ENCODE results near the gene LGALS7.
"Not testable (repeated sequence)": the region's sequence is repeated elsewhere in the genome, so short reads cannot be mapped to it uniquely, and the experiment has no call there.

Gene LGALS7

DNA sequence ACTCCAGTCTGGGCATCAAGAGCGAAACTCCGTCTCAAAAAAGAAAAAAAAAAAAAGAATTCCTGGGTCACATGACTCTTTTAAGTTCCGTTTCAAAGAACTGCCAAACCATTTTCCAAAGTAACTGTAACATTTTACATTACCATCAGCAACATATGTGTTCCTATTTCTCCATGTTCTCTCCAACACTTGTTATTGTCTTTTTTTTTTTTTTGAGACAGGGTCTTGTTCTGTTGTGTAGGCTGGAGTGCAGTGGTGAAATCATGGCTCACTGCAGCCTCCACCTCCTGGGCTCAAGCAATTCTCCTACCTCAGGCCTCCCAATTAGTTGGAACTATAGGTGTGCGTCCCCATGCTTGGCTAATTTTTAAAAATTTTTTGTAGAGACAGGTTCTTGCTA lies 22.2 kb upstream of the LGALS7 start:
- Histone ChIP-seq H2AFZ (ENCODE audit: low read depth, low read length) (no peak overlapping the region), H3K4me3 (ENCODE audit: low read length) (no peak overlapping the region), H4K20me1 (ENCODE audit: insufficient read depth, low read length) (no peaks in the 10 kb centered on the region), H3K27me3 (ENCODE audit: low read depth, low read length) (no peaks in the 10 kb centered on the region), H3K9me3 (ENCODE audit: insufficient read depth, low read length) (no peaks in the 10 kb centered on the region), H3K4me2 (ENCODE audit: low read length) (no peak overlapping the region), H3K36me3 (replicated peaks; ENCODE audit: low read depth, low read length) (no peaks in the 10 kb centered on the region), H3K9ac (ENCODE audit: low read length) (no peak overlapping the region), H3K27ac (ENCODE audit: low read length) (no peak overlapping the region), H3K4me1 (ENCODE audit: low read length) (no peaks in the 10 kb centered on the region), H3K79me2 (ENCODE audit: low read length) (no peaks in the 10 kb centered on the region)
- TF ChIP-seq CTCF (IDR thresholded peaks at IDR 0.05; ENCODE audit: low read depth, low read length), result no peak
- no peak for TF ChIP-seq EZH2phosphoT487 (IDR thresholded peaks at IDR 0.05; ENCODE audit: low read depth)

DNA sequence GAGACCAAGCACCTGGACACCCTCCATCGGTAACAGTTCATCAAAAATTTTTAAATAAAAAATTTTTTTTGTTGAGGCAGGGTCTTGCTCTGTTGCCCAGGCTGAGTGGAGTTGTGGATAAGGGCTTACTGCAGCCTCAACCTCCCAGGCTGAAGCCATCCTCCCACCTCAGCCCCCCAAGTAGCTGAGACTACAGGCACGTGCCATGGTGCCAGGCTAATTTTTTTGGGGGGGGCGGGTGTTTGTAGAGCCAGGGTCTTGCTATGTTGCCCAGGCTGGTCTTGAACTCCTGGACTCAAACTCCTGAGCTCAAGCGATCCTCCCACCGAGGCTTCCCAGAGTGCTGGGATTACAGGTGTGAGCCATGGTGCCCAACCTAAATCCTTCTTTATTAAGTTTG lies 20.4 kb upstream of the LGALS7 start:
- Histone ChIP-seq H3K36me3 (replicated peaks; ENCODE audit: low read depth, low read length) (no peaks in the 10 kb centered on the region), H3K27ac (ENCODE audit: low read length) (no peak overlapping the region), H3K79me2 (ENCODE audit: low read length) (no peaks in the 10 kb centered on the region), H3K4me2 (ENCODE audit: low read length) (no peak overlapping the region), H3K4me3 (ENCODE audit: low read length) (no peak overlapping the region), H3K9ac (ENCODE audit: low read length) (no peak overlapping the region), H2AFZ (ENCODE audit: low read depth, low read length) (no peak overlapping the region), H3K4me1 (ENCODE audit: low read length) (no peaks in the 10 kb centered on the region), H4K20me1 (ENCODE audit: insufficient read depth, low read length) (no peaks in the 10 kb centered on the region), H3K9me3 (ENCODE audit: insufficient read depth, low read length) (no peaks in the 10 kb centered on the region), H3K27me3 (ENCODE audit: low read depth, low read length) (no peaks in the 10 kb centered on the region)
- no peak for TF ChIP-seq EZH2phosphoT487 (IDR thresholded peaks at IDR 0.05; ENCODE audit: low read depth)
- no peak for TF ChIP-seq CTCF (IDR thresholded peaks at IDR 0.05; ENCODE audit: low read depth, low read length)

GRCh38 chr19:38793177-38793576 lies 19.9 kb upstream of the LGALS7 start:
- no peak overlapping the region for H3K4me2 ChIP-seq (ENCODE audit: low read length)
- no peaks in the 10 kb centered on the region for H4K20me1 ChIP-seq (ENCODE audit: insufficient read depth, low read length)
- no peaks in the 10 kb centered on the region for H3K79me2 ChIP-seq (ENCODE audit: low read length)
- no peaks in the 10 kb centered on the region for H3K9me3 ChIP-seq (ENCODE audit: insufficient read depth, low read length)
- H3K4me3 ChIP-seq (ENCODE audit: low read length), result no peak overlapping the region
- no peak overlapping the region for H3K9ac ChIP-seq (ENCODE audit: low read length)
- H3K27ac ChIP-seq (ENCODE audit: low read length), result no peak overlapping the region
- TF ChIP-seq CTCF (IDR thresholded peaks at IDR 0.05; ENCODE audit: low read depth, low read length) (no peak), EZH2phosphoT487 (IDR thresholded peaks at IDR 0.05; ENCODE audit: low read depth) (no peak)
- H2AFZ ChIP-seq (ENCODE audit: low read depth, low read length), result no peak overlapping the region
- H3K27me3 ChIP-seq (ENCODE audit: low read depth, low read length), result no peaks in the 10 kb centered on the region
- H3K4me1 ChIP-seq (ENCODE audit: low read length), result no peaks in the 10 kb centered on the region
- H3K36me3 ChIP-seq (replicated peaks; ENCODE audit: low read depth, low read length), result no peaks in the 10 kb centered on the region

DNA sequence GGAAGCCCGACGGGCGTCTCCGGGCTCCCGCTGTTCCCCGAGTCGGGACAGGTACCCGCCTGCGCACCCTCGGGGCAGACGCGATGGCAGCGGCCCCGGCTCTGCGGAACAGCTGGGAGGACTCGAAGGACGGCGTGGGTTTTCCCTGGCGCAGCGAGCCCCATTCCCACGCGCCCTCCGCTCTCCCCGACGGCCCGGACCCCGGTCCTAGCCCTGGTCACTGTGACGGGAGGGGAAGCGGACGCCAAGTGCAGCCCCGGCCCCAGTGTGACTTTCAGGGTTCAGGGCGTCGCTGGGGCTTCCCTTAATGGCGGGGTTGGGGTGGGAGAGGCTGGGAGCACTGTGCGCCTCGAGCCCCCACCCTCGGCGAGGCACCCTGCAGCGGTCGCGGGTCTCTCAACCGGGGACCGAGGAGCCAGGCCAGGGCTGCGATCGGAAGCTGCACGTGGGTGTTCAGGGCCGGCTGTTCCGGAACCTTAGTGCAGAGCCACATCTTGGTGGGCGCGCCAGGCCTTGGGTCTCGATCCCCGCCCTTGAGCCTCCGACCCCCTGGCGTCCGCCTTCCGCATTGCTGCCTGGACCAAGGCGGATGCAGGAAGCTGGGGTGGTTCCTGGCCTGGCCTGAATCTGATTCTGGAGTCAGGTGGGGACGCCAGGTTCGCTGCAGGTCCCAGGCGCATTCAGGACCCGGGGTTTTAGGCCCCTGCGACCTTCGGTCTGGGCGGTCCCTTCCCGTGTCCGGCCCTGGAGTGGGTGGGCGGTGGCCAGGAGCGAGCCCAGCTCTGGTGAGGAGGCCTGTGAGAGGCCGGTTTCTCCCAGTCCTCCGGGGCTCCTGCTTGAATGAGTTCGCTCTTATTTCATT lies 19.2 kb upstream of the LGALS7 start:
- Histone ChIP-seq H3K9me3 (ENCODE audit: insufficient read depth, low read length) (no peaks in the 10 kb centered on the region), H3K79me2 (ENCODE audit: low read length) (no peaks in the 10 kb centered on the region), H3K27me3 (ENCODE audit: low read depth, low read length) (no peaks in the 10 kb centered on the region), H2AFZ (ENCODE audit: low read depth, low read length) (no peak overlapping the region), H3K4me3 (ENCODE audit: low read length) (no peak overlapping the region), H3K27ac (ENCODE audit: low read length) (no peak overlapping the region), H4K20me1 (ENCODE audit: insufficient read depth, low read length) (no peaks in the 10 kb centered on the region), H3K9ac (ENCODE audit: low read length) (no peak overlapping the region), H3K4me2 (ENCODE audit: low read length) (no peak overlapping the region), H3K4me1 (ENCODE audit: low read length) (no peaks in the 10 kb centered on the region), H3K36me3 (replicated peaks; ENCODE audit: low read depth, low read length) (no peaks in the 10 kb centered on the region)
- TF ChIP-seq EZH2phosphoT487 (IDR thresholded peaks at IDR 0.05; ENCODE audit: low read depth), result no peak
- no peak for TF ChIP-seq CTCF (IDR thresholded peaks at IDR 0.05; ENCODE audit: low read depth, low read length)

DNA sequence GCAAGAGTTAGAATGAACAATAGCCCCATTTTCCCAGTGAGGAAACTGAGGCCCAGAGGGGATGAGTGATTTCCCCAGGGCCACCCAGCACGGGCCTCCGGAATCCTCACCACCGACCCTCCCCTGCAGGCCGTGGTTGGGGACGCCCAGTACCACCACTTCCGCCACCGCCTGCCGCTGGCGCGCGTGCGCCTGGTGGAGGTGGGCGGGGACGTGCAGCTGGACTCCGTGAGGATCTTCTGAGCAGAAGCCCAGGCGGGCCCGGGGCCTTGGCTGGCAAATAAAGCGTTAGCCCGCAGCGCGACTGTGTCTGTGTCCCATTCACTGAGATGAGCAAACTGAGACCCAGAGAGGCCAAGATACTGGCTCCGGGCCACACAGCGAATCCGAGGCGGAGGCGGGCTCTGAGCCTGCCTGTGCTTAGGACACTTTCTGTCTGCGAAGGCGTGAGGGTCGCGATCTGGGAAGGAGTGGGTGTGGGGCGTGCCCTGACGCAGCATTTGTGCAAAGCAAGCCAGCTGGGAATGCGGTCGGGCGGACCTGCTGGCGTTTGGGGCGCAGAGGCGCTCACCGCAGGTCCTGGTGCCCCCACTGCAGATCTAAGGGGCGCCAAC lies 18.2 kb upstream of the LGALS7 start:
- not testable (repeated sequence) for H4K20me1 ChIP-seq (ENCODE audit: insufficient read depth, low read length); H3K4me2 ChIP-seq (ENCODE audit: low read length); H3K79me2 ChIP-seq (ENCODE audit: low read length); H3K36me3 ChIP-seq (replicated peaks; ENCODE audit: low read depth, low read length); H3K27me3 ChIP-seq (ENCODE audit: low read depth, low read length); H2AFZ ChIP-seq (ENCODE audit: low read depth, low read length); H3K9me3 ChIP-seq (ENCODE audit: insufficient read depth, low read length); H3K9ac ChIP-seq (ENCODE audit: low read length); H3K27ac ChIP-seq (ENCODE audit: low read length); H3K4me1 ChIP-seq (ENCODE audit: low read length); H3K4me3 ChIP-seq (ENCODE audit: low read length)

All from OCI-LY3 (cell line).